HepG2 (cell line): ENCODE data around the gene GGA1. TPM values are rescaled to one million over a fixed set of nuclear protein-coding genes. Genes with fewer than 3 reads are reported as not detected.

Source experiments
- FOXA1 ChIP-seq, 2 experiments: fragments of 450-650 bp in 1 of 2; sonication (generic) in 1 of 2; formaldehyde crosslinking in 1 of 2; IDR thresholded peaks; 2 replicates each; pipeline versions ENCODE4 v1.4.0 to v1.6.1; 2016 to 2020; ENCODE audit warnings: missing genetic modification reagents in 1 of 2
- FOXO1 ChIP-seq: sonication (generic); formaldehyde crosslinking; IDR thresholded peaks from 2 replicates; pipeline ENCODE4 v1.4.0; 2020; ENCODE audit warnings: missing genetic modification reagents
- HDAC2 ChIP-seq: sonication (generic); formaldehyde crosslinking; IDR thresholded peaks from 2 replicates; pipeline ENCODE4 v1.4.0; 2020; ENCODE audit warnings: missing genetic modification reagents
- HNF1B ChIP-seq: sonication (generic); formaldehyde crosslinking; IDR thresholded peaks from 2 replicates; pipeline ENCODE4 v1.5.1; 2020; ENCODE audit warnings: mild to moderate bottlenecking, moderate library complexity, missing genetic modification reagents
- JUND ChIP-seq: sonication (generic); formaldehyde crosslinking; IDR thresholded peaks from 2 replicates; pipeline ENCODE4 v1.8.0; 2022; ENCODE audit warnings: mild to moderate bottlenecking, missing genetic modification reagents
- LCORL ChIP-seq, 2 experiments: fragments of 450-650 bp in 1 of 2; sonication (generic) in 1 of 2; formaldehyde crosslinking in 1 of 2; IDR thresholded peaks; 2 replicates each; pipeline versions ENCODE4 v1.5.0 to v1.6.1; 2017 to 2020; ENCODE audit warnings: antibody characterized with exemption in 1 of 2, missing genetic modification reagents in 1 of 2
- MEF2D ChIP-seq: sonication (generic); formaldehyde crosslinking; IDR thresholded peaks from 2 replicates; pipeline ENCODE4 v1.5.1; 2020; ENCODE audit warnings: mild to moderate bottlenecking, missing genetic modification reagents
- NR2F6 ChIP-seq, 2 experiments: IDR thresholded peaks; 2 replicates each; pipeline ENCODE4 v1.6.1; 2016; ENCODE audit warnings: antibody characterized with exemption in 1 of 2, mild to moderate bottlenecking in 1 of 2
- PLSCR1 ChIP-seq: sonication (generic); formaldehyde crosslinking; IDR thresholded peaks from 2 replicates; pipeline ENCODE4 v1.5.0; 2020; ENCODE audit warnings: missing genetic modification reagents, mild to moderate bottlenecking, borderline replicate concordance
- RAD51 ChIP-seq: fragments of 450-650 bp; IDR thresholded peaks from 2 replicates; pipeline ENCODE4 v1.6.1; 2016; ENCODE audit warnings: borderline replicate concordance
- RFX3 ChIP-seq: IDR thresholded peaks from 2 replicates; pipeline ENCODE4 v1.6.1; 2016; ENCODE audit warnings: missing biosample characterization, missing genetic modification reagents
- ZBTB10 ChIP-seq: sonication (generic); formaldehyde crosslinking; IDR thresholded peaks from 2 replicates; pipeline ENCODE4 v1.4.0; 2020; ENCODE audit warnings: missing genetic modification reagents, borderline replicate concordance
- ZFX ChIP-seq: sonication (generic); formaldehyde crosslinking; IDR thresholded peaks from 2 replicates; pipeline ENCODE4 v1.4.0; 2020; ENCODE audit warnings: mild to moderate bottlenecking, low read depth, missing genetic modification reagents, moderate library complexity
- ZKSCAN5 ChIP-seq: sonication (generic); formaldehyde crosslinking; IDR thresholded peaks from 2 replicates; pipeline ENCODE4 v1.5.1; 2020; ENCODE audit warnings: mild to moderate bottlenecking, missing genetic modification reagents
- ZNF10 ChIP-seq: sonication (generic); formaldehyde crosslinking; IDR thresholded peaks from 2 replicates; pipeline ENCODE4 v1.4.0; 2020; ENCODE audit warnings: mild to moderate bottlenecking, low read depth, missing genetic modification reagents, borderline replicate concordance
- ZNF18 ChIP-seq: sonication (generic); formaldehyde crosslinking; IDR thresholded peaks from 2 replicates; pipeline ENCODE4 v1.8.0; 2022; ENCODE audit warnings: mild to moderate bottlenecking, missing genetic modification reagents; ENCODE audit not compliant: insufficient replicate concordance
- ZNF207 ChIP-seq: fragments of 450-650 bp; IDR thresholded peaks from 2 replicates; pipeline ENCODE4 v1.6.1; 2016; ENCODE audit warnings: antibody characterized with exemption, borderline replicate concordance
- ZNF558 ChIP-seq: sonication (generic); formaldehyde crosslinking; IDR thresholded peaks from 2 replicates; pipeline ENCODE4 v1.9.0; 2022; ENCODE audit warnings: mild to moderate bottlenecking, missing genetic modification reagents, borderline replicate concordance
- ZNF562 ChIP-seq: sonication (generic); formaldehyde crosslinking; IDR thresholded peaks from 2 replicates; pipeline ENCODE4 v1.8.0; 2022; ENCODE audit warnings: missing genetic modification reagents, borderline replicate concordance
- ZNF576 ChIP-seq: sonication (generic); formaldehyde crosslinking; IDR thresholded peaks from 2 replicates; pipeline ENCODE4 v1.4.0; 2020; ENCODE audit warnings: mild to moderate bottlenecking, missing genetic modification reagents
- ZNF619 ChIP-seq: sonication (generic); formaldehyde crosslinking; IDR thresholded peaks from 2 replicates; pipeline ENCODE4 v1.4.0; 2020; ENCODE audit warnings: mild to moderate bottlenecking, missing genetic modification reagents
- ZNF713 ChIP-seq: sonication (generic); formaldehyde crosslinking; IDR thresholded peaks from 2 replicates; pipeline ENCODE4 v1.4.0; 2020; ENCODE audit warnings: mild to moderate bottlenecking, missing genetic modification reagents
- polyA plus RNA-seq, 8 experiments: library from polyadenylated mRNA; depleted of rRNA in 3 of 8; stranded (reverse) in 7 of 8; unstranded in 1 of 8; fragments of >200 nt; fragmentation: Illumina TruSeq in 4 of 8; extraction: Trizol in 4 of 8; gene quantifications; 2 replicates each; pipeline versions ENCODE4 v1.2.1 to v1.2.3, GENCODE V29; 2011 to 2016; ENCODE audit warnings: low read depth in 4 of 8, missing spikeins in 1 of 8, mixed read lengths in 1 of 8; ENCODE audit not compliant: insufficient read depth in 1 of 8
- total RNA-seq, 5 experiments: library from RNA; depleted of rRNA; stranded (reverse); fragments of >200 nt; fragmentation: Illumina TruSeq; extraction: Trizol; gene quantifications; 2 replicates each; pipeline ENCODE4 v1.2.3, GENCODE V29; 2016; ENCODE audit warnings: low read depth in 1 of 5

The GGA1 gene
- total and polyA plus RNA-seq, 2 of the 13 experiments (the other 11 are each of a cell fraction or from before 2014, with no cell fraction given): 29.1 to 87.2 TPM

GRCh38 chr22:37633625-37634416, 25.2 kb downstream of the GGA1 start (continued):
- TF ChIP-seq HNF1B (CRISPR knock-in tag) (peak; percentile 68; the same call in 1 of the 2 replicates), ZNF619 (CRISPR knock-in tag) (no peak; the same call in 1 of the 2 replicates), ZNF558 (CRISPR knock-in tag) (0 out of 2 replicates have a peak, but pooled peaks have one; percentile 35), ZNF10 (no peak), LCORL (IDR thresholded peaks at IDR 0.05) (no peak), LCORL (CRISPR knock-in tag; IDR thresholded peaks at IDR 0.05) (peak; percentile 87), RFX3 (no peak), ZFX (CRISPR knock-in tag) (peak; percentile 88), ZKSCAN5 (CRISPR knock-in tag) (no peak), HDAC2 (CRISPR knock-in tag) (peak; percentile 61; the same call in 1 of the 2 replicates), ZBTB10 (CRISPR knock-in tag) (no peak; the same call in 1 of the 2 replicates), ZNF713 (CRISPR knock-in tag) (no peak), PLSCR1 (CRISPR knock-in tag) (no peak), NR2F6 (IDR thresholded peaks at IDR 0.05) (peak; percentile 64), NR2F6 (CRISPR knock-in tag; IDR thresholded peaks at IDR 0.05) (peak; percentile 58), RAD51 (no peak), ZNF576 (CRISPR knock-in tag) (no peak), ZNF562 (CRISPR knock-in tag) (no peak), MEF2D (CRISPR knock-in tag) (peak; percentile 35; the same call in 1 of the 2 replicates), JUND (CRISPR knock-in tag) (no peak), FOXA1 (IDR thresholded peaks at IDR 0.05) (no peak), FOXA1 (CRISPR knock-in tag; IDR thresholded peaks at IDR 0.05) (peak; percentile 10; the same call in 1 of the 2 replicates), FOXO1 (peak; percentile 42; the same call in 1 of the 2 replicates), ZNF207 (no peak), ZNF18 (CRISPR knock-in tag) (no peak)
